A549 (cell line): ENCODE results near the gene ZFYVE28. TPM values are rescaled to one million over a fixed set of nuclear protein-coding genes. Genes with fewer than 3 reads are reported as not detected.

Experiments
- ATAC-seq, 2 experiments: fragments of 200-7000 bp in 1 of 2; fragments of >200 bp in 1 of 2; cut with Nextera tagmentation in 1 of 2; cut with Tn5 transposase in 1 of 2; 3 replicates each; pipeline versions ENCODE4 v1.8.0 to v1.9.1; 2018 to 2020; ENCODE audit warnings: mild to moderate bottlenecking in 1 of 2, moderate library complexity in 1 of 2
- CTCF ChIA-PET: fragments of 300-600 bp; sonication (Branson Sonifier 250); formaldehyde crosslinking; extraction: SDS; loops from one replicate; lab custom pipeline; 2021; ENCODE audit warnings: antibody characterized with exemption, inconsistent platforms; lab: Yijun Ruan, JAX
- POLR2A ChIA-PET: fragments of 350-600 bp; formaldehyde crosslinking; extraction: SDS; loops from one replicate; lab custom pipeline; 2021; ENCODE audit warnings: antibody characterized with exemption, inconsistent platforms; lab: Yijun Ruan, JAX
- DNase-seq, 2 experiments: peaks; one replicate each; pipeline versions ENCODE4 v3.0.0 to v3.0.0-alpha.2; 2011 to 2016; ENCODE audit warnings: low read depth in 1 of 2, low spot score in 1 of 2
- FAIRE-seq: peaks from 2 replicates; lab custom pipeline; 2011; peaks lifted over from hg19 to GRCh38; lab: Jason Lieb, UNC
- H3K27ac ChIP-seq, 2 experiments: fragments of >200 bp; sonication (Bioruptor Twin); formaldehyde crosslinking; 3 replicates each; pipeline ENCODE4 v1.5.1; 2016 to 2017
- H3K4me1 ChIP-seq: fragments of >200 bp; sonication (Bioruptor Twin); formaldehyde crosslinking; 3 replicates; pipeline ENCODE4 v1.6.1; 2016
- H3K4me2 ChIP-seq: fragments of >200 bp; sonication (Bioruptor Twin); formaldehyde crosslinking; 3 replicates; pipeline ENCODE4 v1.6.1; 2016
- H3K4me3 ChIP-seq: fragments of >200 bp; sonication (Bioruptor Twin); formaldehyde crosslinking; 3 replicates; pipeline ENCODE4 v1.5.1; 2016
- H3K9me3 ChIP-seq: fragments of >200 bp; sonication (Bioruptor Twin); formaldehyde crosslinking; 3 replicates; pipeline ENCODE4 v1.6.1; 2016
- CBX8 ChIP-seq: fragments of 200-600 bp; sonication (generic); IDR thresholded peaks from 2 replicates; pipeline ENCODE4 v1.6.1; 2016
- CEBPB ChIP-seq, 2 experiments: fragments of >200 bp in 1 of 2; sonication (Bioruptor Twin) in 1 of 2; formaldehyde crosslinking in 1 of 2; IDR thresholded peaks; 2 replicates each; pipeline ENCODE4 v1.6.1; 2012 to 2016
- CHD2 ChIP-seq: fragments of 150-350 bp; IDR thresholded peaks from 2 replicates; pipeline ENCODE4 v1.6.1; 2014; ENCODE audit warnings: low read length; ENCODE audit not compliant: partially characterized antibody
- FOSB ChIP-seq: fragments of 250-450 bp; sonication (Bioruptor Pico); IDR thresholded peaks from 2 replicates; pipeline ENCODE4 v1.5.0; 2020; ENCODE audit warnings: mild to moderate bottlenecking, moderate library complexity
- FOSL2 ChIP-seq, 2 experiments: fragments of 450-650 bp in 1 of 2; fragments of >200 bp in 1 of 2; sonication (Bioruptor Twin) in 1 of 2; formaldehyde crosslinking; IDR thresholded peaks; 2 replicates each; pipeline versions ENCODE4 v1.5.0 to v1.6.1; 2016 to 2020; ENCODE audit warnings: mild to moderate bottlenecking in 1 of 2, moderate library complexity in 1 of 2
- HDAC2 ChIP-seq: fragments of 200-600 bp; sonication (generic); IDR thresholded peaks from 2 replicates; pipeline ENCODE4 v1.6.1; 2016
- HEYL ChIP-seq: fragments of 250-450 bp; sonication (Bioruptor Pico); IDR thresholded peaks from 2 replicates; pipeline ENCODE4 v1.8.0; 2021; ENCODE audit warnings: mild to moderate bottlenecking, moderate library complexity
- HOXA7 ChIP-seq: fragments of 250-450 bp; sonication (Bioruptor Pico); IDR thresholded peaks from 2 replicates; pipeline ENCODE4 v1.5.0; 2020; ENCODE audit warnings: mild to moderate bottlenecking, moderate library complexity
- HOXB5 ChIP-seq: fragments of 250-450 bp; sonication (Bioruptor Pico); IDR thresholded peaks from 2 replicates; pipeline ENCODE4 v1.5.0; 2020; ENCODE audit warnings: mild to moderate bottlenecking, moderate library complexity
- JUNB ChIP-seq: fragments of >200 bp; sonication (Bioruptor Twin); formaldehyde crosslinking; IDR thresholded peaks from 2 replicates; pipeline ENCODE4 v1.6.1; 2016
- KDM1A ChIP-seq: fragments of 200-600 bp; sonication (generic); IDR thresholded peaks from 2 replicates; pipeline ENCODE4 v1.6.1; 2016; ENCODE audit warnings: low read depth, mild to moderate bottlenecking
- MYC ChIP-seq: IDR thresholded peaks from 2 replicates; pipeline ENCODE4 v1.6.1; 2012; ENCODE audit warnings: mild to moderate bottlenecking, inconsistent platforms, low read length, improper control_type of control experiment, borderline replicate concordance
- NFE2L2 ChIP-seq: fragments of 150-350 bp; conservative IDR thresholded peaks from 2 replicates; pipeline ENCODE4 v1.6.1; 2014; ENCODE audit warnings: low read length
- RCOR1 ChIP-seq: fragments of 150-350 bp; IDR thresholded peaks from 2 replicates; pipeline ENCODE4 v1.6.1; 2014; ENCODE audit warnings: antibody characterized with exemption, low read length, low read depth
- RNF2 ChIP-seq: fragments of 200-600 bp; sonication (generic); IDR thresholded peaks from 2 replicates; pipeline ENCODE4 v1.6.1; 2016; ENCODE audit warnings: low read depth, mild to moderate bottlenecking, antibody characterized with exemption, moderate library complexity, borderline replicate concordance
- SREBF2 ChIP-seq: fragments of 450-650 bp; IDR thresholded peaks from 2 replicates; pipeline ENCODE4 v1.6.1; 2014; ENCODE audit warnings: mild to moderate bottlenecking, moderate library complexity
- TFCP2L1 ChIP-seq: fragments of 250-450 bp; sonication (Bioruptor Pico); IDR thresholded peaks from 2 replicates; pipeline ENCODE4 v1.5.0; 2021; ENCODE audit warnings: mild to moderate bottlenecking
- TP53 ChIP-seq: fragments of 250-450 bp; sonication (Bioruptor Pico); IDR thresholded peaks from 2 replicates; pipeline ENCODE4 v1.5.0; 2021; ENCODE audit warnings: mild to moderate bottlenecking, moderate library complexity
- ZFP36 ChIP-seq: fragments of 450-650 bp; IDR thresholded peaks from 2 replicates; pipeline ENCODE4 v1.6.1; 2014; ENCODE audit warnings: borderline replicate concordance; ENCODE audit not compliant: partially characterized antibody
- ZNF302 ChIP-seq: fragments of 250-450 bp; sonication (Bioruptor Pico); IDR thresholded peaks from 2 replicates; pipeline ENCODE4 v1.9.0; 2021; ENCODE audit warnings: inconsistent platforms, mild to moderate bottlenecking, moderate library complexity
- WGBS: methylation state at CpG from one replicate; pipeline ENCODE4 v1.1.6; 2017; ENCODE audit errors: missing lambda C conversion rate; 5-methylcytosine and 5-hydroxymethylcytosine counted together
- polyA plus RNA-seq, 4 experiments: library from polyadenylated mRNA; depleted of rRNA in 3 of 4; stranded (reverse); fragments of >200 nt; fragmentation: RNase III in 1 of 4; extraction: RNeasy Plus Mini Kit Qiagen cat#74134 plus additional on column Dnase treatment in 1 of 4; gene quantifications; 2 replicates in 3 of 4; 3 replicates in 1 of 4; pipeline ENCODE4 v1.2.3, GENCODE V29; 2011 to 2017
- TF ChIP-seq, protein P1 (sequence below): fragments of 250-450 bp; sonication (Bioruptor Pico); IDR thresholded peaks from 2 replicates; pipeline ENCODE4 v1.5.0; 2020; ENCODE audit warnings: low read depth, mild to moderate bottlenecking, moderate library complexity
- TF ChIP-seq, protein P2 (sequence below): IDR thresholded peaks from 2 replicates; pipeline ENCODE4 v1.6.1; 2012; ENCODE audit warnings: low read depth, borderline replicate concordance
- TF ChIP-seq, protein P3 (sequence below): fragments of 250-450 bp; sonication (Bioruptor Pico); IDR thresholded peaks from 2 replicates; pipeline ENCODE4 v1.5.0; 2021; ENCODE audit warnings: mild to moderate bottlenecking, moderate library complexity, borderline replicate concordance
- TF ChIP-seq, protein P4 (sequence below): IDR thresholded peaks from 2 replicates; pipeline ENCODE4 v1.6.1; 2012
- TF ChIP-seq, protein P5 (sequence below): fragments of >200 bp; sonication (Bioruptor Twin); formaldehyde crosslinking; IDR thresholded peaks from 3 replicates; pipeline ENCODE4 v1.6.1; 2016

ZFYVE28 gene
- polyA plus RNA-seq, 2 of the 4 experiments (the other 2 are of a cell fraction): 2.1 to 2.3 TPM

DNA sequence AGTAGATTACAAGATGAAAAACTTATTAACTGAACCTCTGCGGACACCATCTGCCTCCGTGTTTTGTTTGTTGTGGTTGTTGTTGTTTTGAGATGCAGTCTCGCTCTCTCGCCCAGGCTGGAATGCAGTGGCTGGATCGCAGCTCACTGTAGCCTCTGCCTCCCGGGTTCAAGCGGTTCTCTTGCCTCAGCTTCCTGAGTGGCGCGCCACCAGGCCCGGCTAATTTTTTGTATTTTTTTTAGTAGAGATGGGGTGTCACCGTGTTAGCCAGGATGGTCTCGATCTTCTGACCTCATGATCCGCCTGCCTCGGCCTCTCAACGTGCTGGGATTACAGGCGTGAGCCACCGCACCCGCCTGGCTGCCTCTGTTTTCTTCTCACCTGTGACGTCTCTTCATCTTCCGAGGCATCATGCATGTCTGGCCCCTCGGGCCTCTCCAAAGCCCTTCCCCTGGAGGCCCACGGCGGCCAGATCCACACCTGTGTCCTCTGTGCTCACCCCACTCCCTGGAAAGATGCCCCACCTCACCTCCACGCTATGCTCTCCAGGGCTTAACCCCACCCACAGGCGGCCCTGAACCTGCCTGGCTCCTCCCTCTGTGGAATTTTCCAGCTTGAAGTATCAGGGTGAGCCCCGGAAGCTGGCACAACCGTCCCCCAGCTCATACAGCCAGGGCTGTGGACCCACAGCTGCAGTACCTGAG is 79.5 kb downstream of the ZFYVE28 start:
- FAIRE-seq (no peak), DNase-seq (no peak), ATAC-seq (no peak)
- H3K4me3 ChIP-seq: no peak overlapping the region
- WGBS: 95% methylated on average over 25 of the region's 27 CpGs
- POLR2A ChIA-PET: interaction anchor here (0.9 kb wide), 1 partner anchor 74 kb away, joined by 4 read pairs; no protein-coding TSS in a partner anchor
- no peaks in the 10 kb centered on the region for H3K9me3 ChIP-seq
- no peak overlapping the region for H3K27ac ChIP-seq
- no peaks in the 10 kb centered on the region for H3K4me1 ChIP-seq
- no peak for TF ChIP-seq RNF2
- no peak for TF ChIP-seq FOSL2 (IDR thresholded peaks at IDR 0.05)
- TF ChIP-seq FOSL2 (CRISPR knock-in tag; IDR thresholded peaks at IDR 0.05): no peak
- TF ChIP-seq, protein P1, sequence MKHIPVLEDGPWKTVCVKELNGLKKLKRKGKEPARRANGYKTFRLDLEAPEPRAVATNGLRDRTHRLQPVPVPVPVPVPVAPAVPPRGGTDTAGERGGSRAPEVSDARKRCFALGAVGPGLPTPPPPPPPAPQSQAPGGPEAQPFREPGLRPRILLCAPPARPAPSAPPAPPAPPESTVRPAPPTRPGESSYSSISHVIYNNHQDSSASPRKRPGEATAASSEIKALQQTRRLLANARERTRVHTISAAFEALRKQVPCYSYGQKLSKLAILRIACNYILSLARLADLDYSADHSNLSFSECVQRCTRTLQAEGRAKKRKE (CRISPR knock-in tag): no peak
- TF ChIP-seq MYC: no peak
- TF ChIP-seq, protein P2, sequence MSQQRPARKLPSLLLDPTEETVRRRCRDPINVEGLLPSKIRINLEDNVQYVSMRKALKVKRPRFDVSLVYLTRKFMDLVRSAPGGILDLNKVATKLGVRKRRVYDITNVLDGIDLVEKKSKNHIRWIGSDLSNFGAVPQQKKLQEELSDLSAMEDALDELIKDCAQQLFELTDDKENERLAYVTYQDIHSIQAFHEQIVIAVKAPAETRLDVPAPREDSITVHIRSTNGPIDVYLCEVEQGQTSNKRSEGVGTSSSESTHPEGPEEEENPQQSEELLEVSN: no peak
- no peak for TF ChIP-seq HDAC2
- TF ChIP-seq NFE2L2: no peak
- no peak for TF ChIP-seq ZFP36
- TF ChIP-seq HOXA7: no peak
- no peak for TF ChIP-seq ZNF302 (CRISPR knock-in tag)
- TF ChIP-seq SREBF2: no peak
- no peak for TF ChIP-seq CBX8
- TF ChIP-seq TFCP2L1 (CRISPR knock-in tag): no peak
- TF ChIP-seq HOXB5 (CRISPR knock-in tag): no peak
- no peak for TF ChIP-seq TP53 (CRISPR knock-in tag)
- H3K4me2 ChIP-seq: no peak overlapping the region
- CTCF ChIA-PET: no interaction called here

DNA sequence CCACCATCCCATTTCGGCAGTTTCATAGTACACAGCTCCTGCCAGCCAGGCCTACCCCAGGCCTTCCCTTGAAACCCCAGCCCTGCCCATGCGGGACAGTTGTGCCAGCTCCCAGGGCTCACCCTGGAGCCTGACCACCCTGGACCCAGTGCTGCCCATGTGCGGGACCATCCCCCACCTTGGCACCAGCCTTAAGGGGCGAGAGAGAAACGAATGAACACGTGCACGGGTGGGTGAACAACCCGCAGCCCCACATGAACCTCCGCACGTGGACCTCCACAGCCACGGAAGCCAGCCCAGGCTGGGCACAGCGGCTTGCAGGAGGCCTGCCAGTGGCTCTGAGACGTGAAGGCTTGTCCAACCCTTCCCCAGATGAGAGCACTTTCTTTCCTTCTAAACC is 80.5 kb downstream of the ZFYVE28 start:
- H3K4me1 ChIP-seq: no peaks in the 10 kb centered on the region
- DNase-seq (no peak), FAIRE-seq (no peak)
- 94% methylated on average over 12 of the region's 13 CpGs for WGBS
- no peak overlapping the region for H3K4me2 ChIP-seq
- H3K4me3 ChIP-seq: no peak overlapping the region
- TF ChIP-seq HOXB5 (CRISPR knock-in tag) (no peak), HEYL (CRISPR knock-in tag) (no peak)
- TF ChIP-seq, all 56 proteins: peak for 0
- ChIA-PET CTCF (no interaction called here), POLR2A (no interaction called here)
- Histone ChIP-seq H3K27ac (no peak overlapping the region), H3K9me3 (no peaks in the 10 kb centered on the region)
- no peak for ATAC-seq

DNA sequence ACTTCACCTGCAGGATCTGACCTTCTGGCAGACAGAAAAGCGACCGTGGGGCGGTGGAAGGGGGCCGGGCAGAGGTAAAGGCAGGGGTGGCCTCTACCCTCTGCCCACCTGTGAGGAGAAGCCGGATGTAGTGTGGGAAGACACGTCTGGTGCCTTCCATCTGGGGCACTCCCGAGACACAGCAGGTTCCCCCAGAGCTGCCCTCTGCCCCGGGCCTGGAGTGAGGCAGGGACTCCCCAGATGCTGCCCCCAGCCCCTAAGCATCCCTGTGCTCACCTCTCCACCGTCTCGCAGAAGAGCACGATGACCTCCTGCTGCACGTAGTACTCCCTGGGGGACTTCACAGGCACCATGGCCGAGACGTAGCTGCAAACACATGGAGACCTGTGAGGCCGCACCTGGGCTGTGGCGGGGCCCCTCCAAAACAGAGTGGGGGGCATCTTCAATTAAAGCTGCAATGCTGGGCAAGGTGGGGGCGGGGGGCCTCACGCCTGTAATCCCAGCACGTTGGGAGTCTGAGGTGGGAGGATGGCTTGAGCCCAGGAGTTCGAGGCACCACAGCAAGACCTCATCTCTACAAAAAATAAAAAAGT is 81.2 kb downstream of the ZFYVE28 start:
- FAIRE-seq (no peak), ATAC-seq (no peak), DNase-seq (no peak)
- no peak overlapping the region for H3K27ac ChIP-seq
- ChIA-PET POLR2A (interaction anchor here (0.5 kb wide), 1 partner anchor 35 kb away, joined by 5 read pairs; no protein-coding TSS in a partner anchor), CTCF (interaction anchor here (0.6 to 1.5 kb wide), 2 partner anchors 12 to 251 kb away, joined by 3 read pairs; no protein-coding TSS in a partner anchor)
- 84% methylated on average over 16 of the region's 20 CpGs for WGBS
- H3K4me2 ChIP-seq: no peak overlapping the region
- TF ChIP-seq, protein P3, sequence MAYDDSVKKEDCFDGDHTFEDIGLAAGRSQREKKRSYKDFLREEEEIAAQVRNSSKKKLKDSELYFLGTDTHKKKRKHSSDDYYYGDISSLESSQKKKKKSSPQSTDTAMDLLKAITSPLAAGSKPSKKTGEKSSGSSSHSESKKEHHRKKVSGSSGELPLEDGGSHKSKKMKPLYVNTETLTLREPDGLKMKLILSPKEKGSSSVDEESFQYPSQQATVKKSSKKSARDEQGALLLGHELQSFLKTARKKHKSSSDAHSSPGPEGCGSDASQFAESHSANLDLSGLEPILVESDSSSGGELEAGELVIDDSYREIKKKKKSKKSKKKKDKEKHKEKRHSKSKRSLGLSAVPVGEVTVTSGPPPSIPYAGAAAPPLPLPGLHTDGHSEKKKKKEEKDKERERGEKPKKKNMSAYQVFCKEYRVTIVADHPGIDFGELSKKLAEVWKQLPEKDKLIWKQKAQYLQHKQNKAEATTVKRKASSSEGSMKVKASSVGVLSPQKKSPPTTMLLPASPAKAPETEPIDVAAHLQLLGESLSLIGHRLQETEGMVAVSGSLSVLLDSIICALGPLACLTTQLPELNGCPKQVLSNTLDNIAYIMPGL: no peak
- no peak for TF ChIP-seq CEBPB (IDR thresholded peaks at IDR 0.05)
- TF ChIP-seq SREBF2: no peak
- TF ChIP-seq RCOR1: no peak
- TF ChIP-seq, protein P4, sequence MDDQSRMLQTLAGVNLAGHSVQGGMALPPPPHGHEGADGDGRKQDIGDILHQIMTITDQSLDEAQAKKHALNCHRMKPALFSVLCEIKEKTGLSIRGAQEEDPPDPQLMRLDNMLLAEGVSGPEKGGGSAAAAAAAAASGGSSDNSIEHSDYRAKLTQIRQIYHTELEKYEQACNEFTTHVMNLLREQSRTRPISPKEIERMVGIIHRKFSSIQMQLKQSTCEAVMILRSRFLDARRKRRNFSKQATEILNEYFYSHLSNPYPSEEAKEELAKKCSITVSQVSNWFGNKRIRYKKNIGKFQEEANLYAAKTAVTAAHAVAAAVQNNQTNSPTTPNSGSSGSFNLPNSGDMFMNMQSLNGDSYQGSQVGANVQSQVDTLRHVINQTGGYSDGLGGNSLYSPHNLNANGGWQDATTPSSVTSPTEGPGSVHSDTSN: no peak
- TF ChIP-seq FOSB (CRISPR knock-in tag): no peak
- no peak for TF ChIP-seq CHD2
- TF ChIP-seq KDM1A: no peak
- no peak for TF ChIP-seq ZFP36
- no peak for TF ChIP-seq JUNB
- no peak for TF ChIP-seq MYC
- TF ChIP-seq HOXA7: no peak
- TF ChIP-seq, protein P5, sequence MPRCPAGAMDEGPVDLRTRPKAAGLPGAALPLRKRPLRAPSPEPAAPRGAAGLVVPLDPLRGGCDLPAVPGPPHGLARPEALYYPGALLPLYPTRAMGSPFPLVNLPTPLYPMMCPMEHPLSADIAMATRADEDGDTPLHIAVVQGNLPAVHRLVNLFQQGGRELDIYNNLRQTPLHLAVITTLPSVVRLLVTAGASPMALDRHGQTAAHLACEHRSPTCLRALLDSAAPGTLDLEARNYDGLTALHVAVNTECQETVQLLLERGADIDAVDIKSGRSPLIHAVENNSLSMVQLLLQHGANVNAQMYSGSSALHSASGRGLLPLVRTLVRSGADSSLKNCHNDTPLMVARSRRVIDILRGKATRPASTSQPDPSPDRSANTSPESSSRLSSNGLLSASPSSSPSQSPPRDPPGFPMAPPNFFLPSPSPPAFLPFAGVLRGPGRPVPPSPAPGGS: no peak
- H3K9me3 ChIP-seq: no peaks in the 10 kb centered on the region
- no peak overlapping the region for H3K4me3 ChIP-seq
- no peaks in the 10 kb centered on the region for H3K4me1 ChIP-seq
